Adrenal gland (tissue), 12 donors: ENCODE results near the gene KIF15. TPM values are rescaled to one million over a fixed set of nuclear protein-coding genes. Genes with fewer than 3 reads are reported as not detected.

Source experiments
- DNase-seq, 7 donors: peaks; one replicate each; pipeline ENCODE4 v3.0.0-alpha.2; 2019 to 2020
- H3K27ac ChIP-seq, 5 donors: fragments of 200-600 bp; sonication (generic) in 4 of 5; 1 replicate in 3 of 5; 2 replicates in 2 of 5; pipeline versions ENCODE4 v1.5.1 to v1.8.0; 2016 to 2020; ENCODE audit warnings: mild to moderate bottlenecking in 1 of 5
- H3K27me3 ChIP-seq: fragments of 200-600 bp; 2 replicates; pipeline ENCODE4 v1.8.0; 2021
- H3K36me3 ChIP-seq, 2 donors: fragments of 200-600 bp; replicated peaks in 1 of 2; 1 replicate in 1 of 2; 2 replicates in 1 of 2; pipeline versions ENCODE4 v1.5.1 to v1.8.0; 2018 to 2022
- H3K4me1 ChIP-seq, 2 donors: fragments of 200-600 bp; replicated peaks in 1 of 2; 1 replicate in 1 of 2; 2 replicates in 1 of 2; pipeline versions ENCODE4 v1.5.1 to v1.8.0; 2018 to 2021
- H3K4me3 ChIP-seq, 4 donors: fragments of 200-600 bp; sonication (generic) in 3 of 4; one replicate each; pipeline ENCODE4 v1.5.1; 2016 to 2018
- H3K9me3 ChIP-seq, 3 donors: fragments of 200-600 bp; sonication (generic) in 1 of 3; replicated peaks in 1 of 3; 1 replicate in 2 of 3; 2 replicates in 1 of 3; pipeline versions ENCODE4 v1.5.1 to v1.8.0; 2016 to 2021
- CTCF ChIP-seq, 6 experiments: fragments of 450-650 bp in 4 of 6; fragments of 200-600 bp in 2 of 6; sonication (generic) in 1 of 6; IDR thresholded peaks; 1 replicate in 5 of 6; 2 replicates in 1 of 6; pipeline versions ENCODE4 v1.5.1 to v1.8.0; 2016 to 2021; ENCODE audit warnings: antibody characterized with exemption in 6 of 6, mild to moderate bottlenecking in 2 of 6, moderate library complexity in 1 of 6
- POLR2A ChIP-seq, 2 donors: fragments of 450-650 bp; IDR thresholded peaks; one replicate each; pipeline ENCODE4 v1.6.1; 2017; ENCODE audit warnings: antibody characterized with exemption in 2 of 2, mild to moderate bottlenecking in 2 of 2, moderate library complexity in 1 of 2
- WGBS, 4 donors: extraction: QIAGEN DNeasy Blood & Tissue Kit in 2 of 4; methylation state at CpG; one replicate each; pipeline versions ENCODE4 v1.1.5 to v1.1.7; 2013 to 2017; 5-methylcytosine and 5-hydroxymethylcytosine counted together
- intact Hi-C, 2 donors: fragments of 100-400 bp; cut with DNase I; formaldehyde crosslinking; loops; one replicate each; pipeline versions ENCODE4 v1.14.1 to v1.15.0; 2022 to 2023
- polyA plus RNA-seq, 3 donors: library from polyadenylated mRNA; stranded (reverse); fragments of 200-250 nt in 2 of 3; fragments of 350-450 nt in 1 of 3; fragmentation: Illumina TruSeq in 1 of 3; extraction: RNeasy Lipid Tissue Mini Kit (QIAGEN cat#74804) in 1 of 3; gene quantifications; one replicate each; pipeline ENCODE4 v1.2.3, GENCODE V29; 2013 to 2014
- total RNA-seq, 9 donors: library from RNA; depleted of rRNA in 4 of 9; stranded (reverse); fragments of >200 nt in 4 of 9; fragments of 120-200 nt in 1 of 9; fragmentation: NEBNext Ultra II Directional in 1 of 9; extraction: Animal tissue kit (Norgen Biotek cat#: 25700) in 1 of 9; gene quantifications; one replicate each; pipeline versions ENCODE4 v1.1.0 to v1.2.4, GENCODE V29; 2013 to 2023
- donor health status: healthy with polysubstance abuse.
- donor health status: Bipolar disorder and iron deficiency.
- donor health status: DM: yes; HTN: yes; CAD: no.
- donor health status: DM: no; HTN: no; CAD: no.
- donor health status: DM: no; HTN: no; CAD: no.
- donor health status: DM: yes; HTN: yes; CAD: no.

KIF15 gene
- total and polyA plus RNA-seq, 12 donors, result 0.20 to 10.2 (median 0.65) TPM

- peaks cover 6% of the 10 kb centered on the region for H3K27me3 ChIP-seq
- no peak for DNase-seq
- TF ChIP-seq CTCF (IDR thresholded peaks at IDR 0.05), result no peak
- TF ChIP-seq POLR2A (IDR thresholded peaks at IDR 0.05), result no peak
- no peak overlapping the region for H3K27ac ChIP-seq
- 36 to 85% (median 71%) methylated on average over 2 of the region's 2 CpGs for WGBS, 4 donors
- no peak overlapping the region for H3K4me3 ChIP-seq
- H3K36me3 ChIP-seq, result no peaks in the 10 kb centered on the region
- no peaks in the 10 kb centered on the region for H3K9me3 ChIP-seq
- H3K4me1 ChIP-seq, result no peaks in the 10 kb centered on the region
- intact Hi-C loops, result no loop called here
These were observed 118.7 kb downstream of the KIF15 start for GRCh38 chr3:44880284-44880683.

- no peak overlapping the region for H3K4me3 ChIP-seq
- WGBS, 4 donors, result 89 to 97% (median 90%) methylated on average over 4 to 5 of the region's 5 CpGs
- intact Hi-C loops, result no loop called here
These were observed 121.8 kb downstream of the KIF15 start for GRCh38 chr3:44883213-44883955.

GRCh38 chr3:44883999-44884431 lies 122.4 kb downstream of the KIF15 start:
- Histone ChIP-seq H3K9me3 (no peaks in the 10 kb centered on the region), H3K36me3 (no peaks in the 10 kb centered on the region), H3K27me3 (peaks cover 6% of the 10 kb centered on the region), H3K4me1 (no peaks in the 10 kb centered on the region), H3K4me3 (no peak overlapping the region), H3K27ac (no peak overlapping the region)
- DNase-seq, result no peak
- no peak for TF ChIP-seq POLR2A (IDR thresholded peaks at IDR 0.05)
- TF ChIP-seq CTCF (IDR thresholded peaks at IDR 0.05), result no peak
- intact Hi-C loops, result no loop called here
- WGBS, 4 donors, result 53 to 66% (median 62%) methylated on average over 3 to 4 of the region's 4 CpGs

More at GRCh38 chr3:44883213-44883955, 121.8 kb downstream of the KIF15 start:
- H3K27ac ChIP-seq, result no peak overlapping the region
- H3K27me3 ChIP-seq, result peaks cover 6% of the 10 kb centered on the region
- H3K9me3 ChIP-seq, result no peaks in the 10 kb centered on the region
- H3K4me1 ChIP-seq, result no peaks in the 10 kb centered on the region
- TF ChIP-seq POLR2A (IDR thresholded peaks at IDR 0.05), result no peak
- TF ChIP-seq CTCF (IDR thresholded peaks at IDR 0.05), result no peak
- DNase-seq, result no peak
- no peaks in the 10 kb centered on the region for H3K36me3 ChIP-seq

- WGBS, 4 donors, result 35 to 44% (median 38%) methylated on average over 4 of the region's 4 CpGs
- Histone ChIP-seq H3K9me3 (no peaks in the 10 kb centered on the region), H3K27ac (no peak overlapping the region), H3K36me3 (no peaks in the 10 kb centered on the region), H3K4me1 (no peaks in the 10 kb centered on the region), H3K4me3 (no peak overlapping the region), H3K27me3 (peaks cover 6% of the 10 kb centered on the region)
- DNase-seq, result peak; percentile 45 to 77 (median 69)
- intact Hi-C loops, result no loop called here
- TF ChIP-seq CTCF (IDR thresholded peaks at IDR 0.05) (no peak), POLR2A (IDR thresholded peaks at IDR 0.05) (no peak)
These were observed 124.0 kb downstream of the KIF15 start for GRCh38 chr3:44885618-44886017.
